ENCODE results near the gene ARHGEF12.

ARHGEF12 gene

DNA sequence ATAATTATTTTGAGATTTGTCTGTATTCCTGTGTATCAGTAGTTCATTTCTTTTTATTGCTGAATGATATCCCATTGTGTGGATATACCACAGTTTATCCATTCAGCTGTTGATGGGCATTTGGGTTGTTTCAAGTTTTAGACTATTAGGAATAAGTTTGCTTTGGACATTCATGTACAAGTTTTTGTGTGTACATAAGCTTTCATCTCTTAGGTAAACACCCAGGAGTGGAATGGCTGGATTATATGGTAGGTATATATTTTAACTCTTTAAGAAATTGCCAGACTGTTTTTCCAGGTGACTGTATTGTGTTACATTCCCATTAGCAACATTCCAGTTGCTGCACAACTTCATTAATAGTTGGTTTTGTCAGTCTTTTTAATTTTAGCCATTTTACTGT lies 52.0 kb downstream of the ARHGEF12 start:
- DNase-seq: no peak

DNA sequence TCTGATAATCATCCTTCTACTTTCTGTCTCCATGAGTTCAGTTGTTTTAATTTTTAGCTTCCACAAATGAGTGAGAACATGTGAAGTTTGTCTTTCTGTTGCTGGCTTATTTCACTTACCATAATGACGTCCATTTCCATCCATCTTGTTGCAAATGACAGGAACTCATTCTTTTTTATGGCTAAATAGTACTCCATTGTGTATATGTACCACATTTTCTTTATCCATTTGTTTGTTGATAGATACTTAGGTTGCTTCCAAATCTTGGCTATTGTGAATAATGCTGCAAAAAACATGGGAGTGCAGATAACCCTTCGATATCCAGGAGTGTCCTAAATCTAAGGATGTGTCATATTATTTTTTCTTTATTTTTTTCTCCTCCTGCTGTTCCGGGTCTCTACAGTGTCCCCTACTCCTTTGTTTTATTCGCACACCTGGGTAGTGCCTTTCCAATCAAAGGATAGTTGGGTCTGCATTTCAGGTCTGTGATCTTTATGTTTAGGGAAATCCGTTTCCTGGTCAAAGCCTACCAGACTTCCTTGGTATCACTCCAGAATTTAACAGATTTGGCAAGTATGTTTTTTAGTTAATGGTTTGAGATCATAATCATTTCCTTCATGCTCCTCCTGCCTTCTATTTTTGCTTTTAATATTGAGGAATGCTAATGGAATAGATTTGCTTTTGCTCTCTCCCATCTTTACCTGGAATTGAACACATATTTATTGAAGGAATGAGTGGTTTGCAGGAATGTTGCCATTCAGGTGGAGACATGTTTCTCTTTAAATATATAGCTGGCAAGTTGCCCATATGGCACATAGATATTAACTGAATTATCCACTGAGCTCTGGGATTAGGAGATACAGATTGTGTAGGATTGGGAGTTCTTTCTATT lies 53.7 kb downstream of the ARHGEF12 start:
- DNase-seq: no peak

- DNase-seq: no peak
Observed at GRCh38 chr11:120390585-120390922, 54.3 kb downstream of the ARHGEF12 start.

DNA sequence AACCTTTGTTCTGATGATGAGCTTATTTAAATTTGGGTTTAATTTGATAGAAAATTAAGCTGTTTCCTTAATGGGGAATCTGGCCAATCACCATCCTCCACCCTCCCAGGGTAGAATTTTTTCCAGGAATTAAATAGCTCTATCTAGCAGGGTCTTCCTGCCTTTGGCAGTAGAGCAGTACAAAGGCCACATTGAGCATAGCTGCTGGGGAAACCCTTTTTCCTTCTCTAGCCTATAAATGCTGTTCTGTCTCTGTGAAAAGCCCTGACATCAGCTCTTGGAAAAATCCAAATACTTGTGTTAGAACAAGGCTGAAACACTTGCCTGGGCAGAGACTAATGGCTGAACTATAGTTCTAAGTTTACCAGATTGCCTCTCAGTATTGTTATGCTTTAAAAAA lies 55.1 kb downstream of the ARHGEF12 start:
- no peak for DNase-seq

- no peak for DNase-seq
Observed at GRCh38 chr11:120391854-120392253, 55.6 kb downstream of the ARHGEF12 start.

GRCh38 chr11:120392314-120392713 lies 56.1 kb downstream of the ARHGEF12 start:
- no peak for DNase-seq

DNA sequence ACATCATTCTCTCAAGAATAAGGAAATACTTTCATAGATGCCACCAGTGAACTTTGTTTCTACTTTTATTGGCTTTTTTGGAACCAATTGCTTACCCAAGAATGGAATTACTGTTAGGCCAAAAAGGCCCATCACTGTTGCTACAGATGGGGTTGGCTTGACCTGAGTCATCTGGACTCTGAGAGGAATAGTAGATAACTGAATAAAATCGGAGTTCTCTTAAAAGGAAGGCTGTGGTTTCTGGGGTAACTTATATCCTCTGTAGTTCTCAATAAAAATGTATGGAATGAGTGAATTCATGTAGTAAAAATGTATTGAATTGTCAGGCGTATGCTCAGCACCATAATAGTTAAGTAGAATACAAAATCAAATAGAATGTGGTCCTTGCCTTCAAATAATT lies 56.6 kb downstream of the ARHGEF12 start:
- DNase-seq: no peak

- DNase-seq: no peak
Observed at GRCh38 chr11:120394119-120394518, 57.9 kb downstream of the ARHGEF12 start.

GRCh38 chr11:120395778-120396177 lies 59.6 kb downstream of the ARHGEF12 start:
- DNase-seq: no peak

GRCh38 chr11:120398132-120398531 lies 61.9 kb downstream of the ARHGEF12 start:
- DNase-seq: no peak

DNA sequence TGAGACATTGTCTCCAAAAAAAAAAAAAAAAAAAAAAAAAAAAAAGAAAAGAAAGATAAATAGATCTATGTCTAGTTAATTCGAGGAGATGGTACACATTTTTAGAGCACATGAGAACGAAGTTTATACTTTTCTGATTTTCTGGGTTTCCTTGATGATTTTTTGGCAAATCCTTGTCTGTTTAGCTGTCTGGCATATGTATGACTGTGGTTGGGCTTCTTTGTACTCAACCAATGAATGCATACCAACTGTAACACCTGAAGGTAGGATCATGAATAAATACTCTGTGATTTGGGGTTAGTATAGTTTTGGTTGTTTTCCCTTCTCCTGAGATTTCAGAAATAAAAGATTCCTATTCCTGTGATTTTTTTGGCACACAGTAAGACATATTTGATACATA lies 63.1 kb downstream of the ARHGEF12 start:
- no peak for DNase-seq

GRCh38 chr11:120400564-120401364 lies 64.6 kb downstream of the ARHGEF12 start:
- no peak for DNase-seq

- no peak for DNase-seq
Observed at GRCh38 chr11:120401506-120401905, 65.3 kb downstream of the ARHGEF12 start.

DNA sequence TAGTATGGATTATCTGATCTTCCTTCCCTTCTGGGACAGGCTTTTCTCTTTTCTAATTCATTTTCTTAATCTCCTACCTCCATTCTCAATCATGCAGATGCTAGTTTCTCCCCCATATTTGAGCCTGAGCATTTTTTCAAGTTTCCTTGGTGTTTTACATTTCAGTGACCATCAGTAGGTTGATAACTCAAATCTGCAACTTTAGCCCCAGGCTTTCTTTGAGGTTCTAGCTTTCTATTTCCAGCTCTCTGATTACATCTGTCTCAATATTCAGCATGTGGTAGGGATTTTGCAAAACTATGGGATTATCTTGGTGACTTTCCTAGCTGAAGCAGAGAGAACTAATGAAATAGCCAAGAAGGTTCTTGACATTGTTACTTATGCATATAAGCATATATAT lies 67.8 kb downstream of the ARHGEF12 start:
- DNase-seq: no peak

DNA sequence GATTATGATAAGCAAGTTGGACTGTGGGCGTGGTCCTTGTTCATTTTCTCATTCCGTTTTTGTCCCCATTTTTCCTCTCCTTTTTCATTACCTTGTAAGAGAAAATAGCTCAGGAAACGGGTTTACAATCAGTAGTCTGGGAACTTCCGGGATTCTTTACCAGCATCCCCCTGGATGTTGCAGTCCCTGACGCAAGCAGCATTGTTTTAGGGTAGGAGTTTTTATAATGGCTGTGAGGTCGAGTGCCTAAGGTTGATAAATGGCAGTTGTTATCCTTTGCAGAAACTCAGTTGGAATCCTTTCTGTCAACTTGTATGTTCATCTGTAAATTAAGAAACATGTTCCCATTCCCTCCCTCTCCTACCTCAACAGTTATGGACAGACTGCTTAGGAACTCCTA lies 68.3 kb downstream of the ARHGEF12 start:
- no peak for DNase-seq

DNA sequence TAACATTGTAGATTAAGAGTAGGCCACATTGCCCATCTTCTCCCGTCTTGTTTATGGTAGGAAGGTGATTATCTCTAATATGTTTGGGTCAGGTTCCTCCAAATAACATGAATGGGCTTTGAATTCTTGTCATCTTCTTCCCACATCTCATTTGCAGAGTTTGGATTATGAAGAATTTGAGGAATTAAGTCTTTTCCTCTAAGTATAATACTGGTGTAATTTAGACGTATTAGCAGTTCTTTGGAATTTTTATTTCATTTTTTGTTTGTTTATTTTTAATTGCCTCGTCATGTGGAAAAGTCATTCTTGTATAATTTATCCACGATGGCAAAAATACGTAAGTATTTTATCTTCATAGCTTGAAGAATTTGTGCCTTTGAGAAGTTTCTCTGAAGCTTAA lies 73.4 kb downstream of the ARHGEF12 start:
- DNase-seq: no peak

- no peak for DNase-seq
Observed at GRCh38 chr11:120410622-120411380, 74.6 kb downstream of the ARHGEF12 start.

DNA sequence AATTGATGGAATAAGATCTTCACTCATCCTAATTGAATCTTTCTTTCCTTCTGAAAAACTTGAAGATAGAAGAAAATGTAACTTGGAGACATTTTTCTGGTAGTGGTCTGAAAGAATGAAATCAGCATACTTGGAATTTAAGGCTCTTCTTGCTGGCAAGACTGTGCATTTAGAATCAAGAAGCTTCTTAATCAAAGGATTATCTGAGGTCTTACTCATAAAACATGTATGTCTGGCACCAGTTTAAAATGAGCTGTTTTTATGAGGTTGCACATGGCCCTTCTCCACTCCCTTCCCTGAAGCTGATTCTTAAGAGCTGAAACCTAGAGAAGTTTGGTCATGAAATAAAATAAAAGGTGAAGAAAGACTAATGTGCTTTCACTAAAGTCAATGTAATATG lies 77.3 kb downstream of the ARHGEF12 start:
- no peak for DNase-seq

DNA sequence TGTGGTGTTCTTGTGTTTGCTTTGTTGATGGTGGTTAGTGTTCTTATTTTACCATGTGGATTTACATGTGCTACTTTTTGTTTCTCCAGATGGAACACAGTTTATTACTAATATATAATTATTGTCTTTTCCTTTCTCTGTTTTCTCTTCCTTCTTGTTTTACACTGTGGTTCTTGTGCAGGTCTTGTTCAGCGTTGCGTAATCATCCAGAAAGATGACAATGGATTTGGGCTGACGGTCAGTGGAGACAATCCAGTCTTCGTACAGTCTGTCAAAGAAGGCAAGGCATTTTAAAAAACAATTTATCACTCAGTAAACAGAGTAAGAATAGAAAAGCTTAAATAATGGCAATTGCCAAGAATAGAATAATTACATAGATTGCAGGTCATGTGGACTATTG lies 84.4 kb downstream of the ARHGEF12 start:
- DNase-seq: no peak

- no peak for DNase-seq
Observed at GRCh38 chr11:120424185-120424969, 88.2 kb downstream of the ARHGEF12 start.

GRCh38 chr11:120424970-120425332 lies 88.7 kb downstream of the ARHGEF12 start:
- DNase-seq: no peak

GRCh38 chr11:120425527-120425926 lies 89.3 kb downstream of the ARHGEF12 start:
- peak; percentile 61 for DNase-seq

DNA sequence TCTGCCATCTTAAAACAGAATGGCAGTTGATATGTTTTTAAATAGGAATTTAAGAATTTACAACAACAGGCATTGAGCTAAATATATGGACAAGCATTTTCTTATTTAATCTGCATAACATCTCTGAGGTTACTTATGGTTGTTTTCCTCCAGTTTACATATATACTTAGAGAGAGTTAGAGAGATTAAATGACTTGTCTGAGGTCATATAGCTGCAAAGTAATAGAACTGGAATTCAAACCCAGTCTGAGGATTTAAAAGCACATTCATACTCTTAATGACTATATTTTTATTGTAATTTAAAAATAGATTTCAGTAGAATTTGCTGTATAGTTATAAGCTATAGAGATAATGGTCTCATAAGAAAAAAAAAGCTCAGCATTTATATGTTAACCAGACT lies 93.9 kb downstream of the ARHGEF12 start:
- no peak for DNase-seq

Measured in hematopoietic multipotent progenitor cell treated with erythropoietin and hydrocortisone succinate and interleukin-3 and kit ligand, for 4 days (in vitro differentiated cells).